HepG2 (cell line): ENCODE data around the gene TASP1. TPM values are rescaled to one million over a fixed set of nuclear protein-coding genes. Genes with fewer than 3 reads are reported as not detected.

Experiments
- AGO1 ChIP-seq: fragments of 200-400 bp; formaldehyde crosslinking; IDR thresholded peaks from 2 replicates; pipeline ENCODE4 v1.6.1; 2017; ENCODE audit warnings: mild to moderate bottlenecking, low read depth, low read length, moderate library complexity; ENCODE audit not compliant: poor library complexity, severe bottlenecking
- NBN ChIP-seq: fragments of 450-650 bp; conservative IDR thresholded peaks from 2 replicates; pipeline ENCODE4 v1.6.1; 2017
- SP1 ChIP-seq, 2 experiments: fragments of 450-650 bp in 1 of 2; sonication (generic) in 1 of 2; formaldehyde crosslinking in 1 of 2; IDR thresholded peaks; 2 replicates each; pipeline versions ENCODE4 v1.4.0 to v1.6.1; 2016 to 2020; ENCODE audit warnings: missing genetic modification reagents in 1 of 2
- ZNF337 ChIP-seq: sonication (generic); formaldehyde crosslinking; IDR thresholded peaks from 2 replicates; pipeline ENCODE4 v1.5.1; 2020; ENCODE audit warnings: missing genetic modification reagents, low read depth, mild to moderate bottlenecking, borderline replicate concordance
- polyA plus RNA-seq, 8 experiments: library from polyadenylated mRNA; depleted of rRNA in 3 of 8; stranded (reverse) in 7 of 8; unstranded in 1 of 8; fragments of >200 nt; fragmentation: Illumina TruSeq in 4 of 8; extraction: Trizol in 4 of 8; gene quantifications; 2 replicates each; pipeline versions ENCODE4 v1.2.1 to v1.2.3, GENCODE V29; 2011 to 2016; ENCODE audit warnings: low read depth in 4 of 8, missing spikeins in 1 of 8, mixed read lengths in 1 of 8; ENCODE audit not compliant: insufficient read depth in 1 of 8
- total RNA-seq, 5 experiments: library from RNA; depleted of rRNA; stranded (reverse); fragments of >200 nt; fragmentation: Illumina TruSeq; extraction: Trizol; gene quantifications; 2 replicates each; pipeline ENCODE4 v1.2.3, GENCODE V29; 2016; ENCODE audit warnings: low read depth in 1 of 5
- TF ChIP-seq, protein P1 (sequence below): IDR thresholded peaks from 2 replicates; pipeline ENCODE4 v1.4.0; 2020; ENCODE audit warnings: mild to moderate bottlenecking, missing genetic modification reagents
- TF ChIP-seq, protein P2 (sequence below): sonication (generic); formaldehyde crosslinking; IDR thresholded peaks from 2 replicates; pipeline ENCODE4 v1.4.0; 2020; ENCODE audit warnings: missing genetic modification reagents
- TF ChIP-seq, protein P3 (sequence below): sonication (generic); formaldehyde crosslinking; conservative IDR thresholded peaks from 2 replicates; pipeline ENCODE4 v1.5.0; 2020; ENCODE audit warnings: missing genetic modification reagents
- TF ChIP-seq, protein P4 (sequence below): sonication (generic); formaldehyde crosslinking; IDR thresholded peaks from 2 replicates; pipeline ENCODE4 v1.5.0; 2020; ENCODE audit warnings: mild to moderate bottlenecking, missing genetic modification reagents
- TF ChIP-seq, protein P5 (sequence below): sonication (generic); formaldehyde crosslinking; IDR thresholded peaks from 2 replicates; pipeline ENCODE4 v1.8.1; 2023; ENCODE audit warnings: missing genetic modification reagents, inconsistent platforms, borderline replicate concordance
- TF ChIP-seq, protein P6 (sequence below): sonication (generic); formaldehyde crosslinking; IDR thresholded peaks from 2 replicates; pipeline ENCODE4 v1.5.1; 2020; ENCODE audit warnings: missing genetic modification reagents, mild to moderate bottlenecking, borderline replicate concordance
- TF ChIP-seq, protein P7 (sequence below): sonication (generic); formaldehyde crosslinking; IDR thresholded peaks from 2 replicates; pipeline ENCODE4 v1.4.0; 2020; ENCODE audit warnings: mild to moderate bottlenecking, missing genetic modification reagents, borderline replicate concordance

Gene TASP1
- total and polyA plus RNA-seq, 2 of the 13 experiments (the other 11 are each of a cell fraction or from before 2014, with no cell fraction given), result 10.0 to 25.2 TPM

DNA sequence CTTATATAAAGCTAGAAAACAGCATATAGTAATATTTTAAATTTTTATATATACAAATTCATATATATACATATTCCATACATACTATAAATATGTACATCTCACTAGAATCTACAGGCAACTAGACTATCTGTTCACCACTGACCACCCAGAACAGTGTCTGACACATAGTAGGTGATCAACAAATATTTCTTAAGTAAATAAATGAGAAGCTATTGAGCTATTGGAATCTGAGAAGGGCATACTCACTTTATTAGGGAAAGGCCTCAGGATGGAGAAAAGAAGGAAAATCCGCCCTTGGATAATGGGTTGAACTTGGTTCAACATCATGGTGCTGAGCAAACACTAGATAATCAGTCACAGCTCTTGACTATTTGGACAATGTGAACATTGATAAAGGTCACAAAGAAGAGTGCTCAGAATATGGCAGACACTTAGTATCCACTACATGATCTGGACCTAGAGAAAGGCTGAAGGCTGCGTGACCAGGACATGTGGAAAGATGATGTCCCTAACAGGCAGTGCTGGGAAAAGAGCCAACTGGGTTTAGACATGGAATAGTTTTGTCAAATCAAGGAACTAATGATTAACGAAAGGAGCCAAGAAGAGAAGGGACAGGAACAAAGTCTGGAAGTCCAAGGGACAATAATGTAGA is 186.1 kb downstream of the TASP1 start (continued):
- TF ChIP-seq, protein P1, sequence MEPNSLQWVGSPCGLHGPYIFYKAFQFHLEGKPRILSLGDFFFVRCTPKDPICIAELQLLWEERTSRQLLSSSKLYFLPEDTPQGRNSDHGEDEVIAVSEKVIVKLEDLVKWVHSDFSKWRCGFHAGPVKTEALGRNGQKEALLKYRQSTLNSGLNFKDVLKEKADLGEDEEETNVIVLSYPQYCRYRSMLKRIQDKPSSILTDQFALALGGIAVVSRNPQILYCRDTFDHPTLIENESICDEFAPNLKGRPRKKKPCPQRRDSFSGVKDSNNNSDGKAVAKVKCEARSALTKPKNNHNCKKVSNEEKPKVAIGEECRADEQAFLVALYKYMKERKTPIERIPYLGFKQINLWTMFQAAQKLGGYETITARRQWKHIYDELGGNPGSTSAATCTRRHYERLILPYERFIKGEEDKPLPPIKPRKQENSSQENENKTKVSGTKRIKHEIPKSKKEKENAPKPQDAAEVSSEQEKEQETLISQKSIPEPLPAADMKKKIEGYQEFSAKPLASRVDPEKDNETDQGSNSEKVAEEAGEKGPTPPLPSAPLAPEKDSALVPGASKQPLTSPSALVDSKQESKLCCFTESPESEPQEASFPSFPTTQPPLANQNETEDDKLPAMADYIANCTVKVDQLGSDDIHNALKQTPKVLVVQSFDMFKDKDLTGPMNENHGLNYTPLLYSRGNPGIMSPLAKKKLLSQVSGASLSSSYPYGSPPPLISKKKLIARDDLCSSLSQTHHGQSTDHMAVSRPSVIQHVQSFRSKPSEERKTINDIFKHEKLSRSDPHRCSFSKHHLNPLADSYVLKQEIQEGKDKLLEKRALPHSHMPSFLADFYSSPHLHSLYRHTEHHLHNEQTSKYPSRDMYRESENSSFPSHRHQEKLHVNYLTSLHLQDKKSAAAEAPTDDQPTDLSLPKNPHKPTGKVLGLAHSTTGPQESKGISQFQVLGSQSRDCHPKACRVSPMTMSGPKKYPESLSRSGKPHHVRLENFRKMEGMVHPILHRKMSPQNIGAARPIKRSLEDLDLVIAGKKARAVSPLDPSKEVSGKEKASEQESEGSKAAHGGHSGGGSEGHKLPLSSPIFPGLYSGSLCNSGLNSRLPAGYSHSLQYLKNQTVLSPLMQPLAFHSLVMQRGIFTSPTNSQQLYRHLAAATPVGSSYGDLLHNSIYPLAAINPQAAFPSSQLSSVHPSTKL, result peak; percentile 68; the same call in 1 of the 2 replicates
- TF ChIP-seq, protein P2, sequence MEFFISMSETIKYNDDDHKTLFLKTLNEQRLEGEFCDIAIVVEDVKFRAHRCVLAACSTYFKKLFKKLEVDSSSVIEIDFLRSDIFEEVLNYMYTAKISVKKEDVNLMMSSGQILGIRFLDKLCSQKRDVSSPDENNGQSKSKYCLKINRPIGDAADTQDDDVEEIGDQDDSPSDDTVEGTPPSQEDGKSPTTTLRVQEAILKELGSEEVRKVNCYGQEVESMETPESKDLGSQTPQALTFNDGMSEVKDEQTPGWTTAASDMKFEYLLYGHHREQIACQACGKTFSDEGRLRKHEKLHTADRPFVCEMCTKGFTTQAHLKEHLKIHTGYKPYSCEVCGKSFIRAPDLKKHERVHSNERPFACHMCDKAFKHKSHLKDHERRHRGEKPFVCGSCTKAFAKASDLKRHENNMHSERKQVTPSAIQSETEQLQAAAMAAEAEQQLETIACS (CRISPR knock-in tag), result no peak
- TF ChIP-seq, protein P3, sequence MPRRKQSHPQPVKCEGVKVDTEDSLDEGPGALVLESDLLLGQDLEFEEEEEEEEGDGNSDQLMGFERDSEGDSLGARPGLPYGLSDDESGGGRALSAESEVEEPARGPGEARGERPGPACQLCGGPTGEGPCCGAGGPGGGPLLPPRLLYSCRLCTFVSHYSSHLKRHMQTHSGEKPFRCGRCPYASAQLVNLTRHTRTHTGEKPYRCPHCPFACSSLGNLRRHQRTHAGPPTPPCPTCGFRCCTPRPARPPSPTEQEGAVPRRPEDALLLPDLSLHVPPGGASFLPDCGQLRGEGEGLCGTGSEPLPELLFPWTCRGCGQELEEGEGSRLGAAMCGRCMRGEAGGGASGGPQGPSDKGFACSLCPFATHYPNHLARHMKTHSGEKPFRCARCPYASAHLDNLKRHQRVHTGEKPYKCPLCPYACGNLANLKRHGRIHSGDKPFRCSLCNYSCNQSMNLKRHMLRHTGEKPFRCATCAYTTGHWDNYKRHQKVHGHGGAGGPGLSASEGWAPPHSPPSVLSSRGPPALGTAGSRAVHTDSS (CRISPR knock-in tag), result no peak
- no peak for TF ChIP-seq AGO1
- TF ChIP-seq, protein P4, sequence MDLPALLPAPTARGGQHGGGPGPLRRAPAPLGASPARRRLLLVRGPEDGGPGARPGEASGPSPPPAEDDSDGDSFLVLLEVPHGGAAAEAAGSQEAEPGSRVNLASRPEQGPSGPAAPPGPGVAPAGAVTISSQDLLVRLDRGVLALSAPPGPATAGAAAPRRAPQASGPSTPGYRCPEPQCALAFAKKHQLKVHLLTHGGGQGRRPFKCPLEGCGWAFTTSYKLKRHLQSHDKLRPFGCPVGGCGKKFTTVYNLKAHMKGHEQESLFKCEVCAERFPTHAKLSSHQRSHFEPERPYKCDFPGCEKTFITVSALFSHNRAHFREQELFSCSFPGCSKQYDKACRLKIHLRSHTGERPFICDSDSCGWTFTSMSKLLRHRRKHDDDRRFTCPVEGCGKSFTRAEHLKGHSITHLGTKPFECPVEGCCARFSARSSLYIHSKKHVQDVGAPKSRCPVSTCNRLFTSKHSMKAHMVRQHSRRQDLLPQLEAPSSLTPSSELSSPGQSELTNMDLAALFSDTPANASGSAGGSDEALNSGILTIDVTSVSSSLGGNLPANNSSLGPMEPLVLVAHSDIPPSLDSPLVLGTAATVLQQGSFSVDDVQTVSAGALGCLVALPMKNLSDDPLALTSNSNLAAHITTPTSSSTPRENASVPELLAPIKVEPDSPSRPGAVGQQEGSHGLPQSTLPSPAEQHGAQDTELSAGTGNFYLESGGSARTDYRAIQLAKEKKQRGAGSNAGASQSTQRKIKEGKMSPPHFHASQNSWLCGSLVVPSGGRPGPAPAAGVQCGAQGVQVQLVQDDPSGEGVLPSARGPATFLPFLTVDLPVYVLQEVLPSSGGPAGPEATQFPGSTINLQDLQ, result no peak
- no peak for TF ChIP-seq NBN
- TF ChIP-seq ZNF337 (CRISPR knock-in tag), result peak; percentile 54; the same call in 1 of the 2 replicates
- TF ChIP-seq, protein P5, sequence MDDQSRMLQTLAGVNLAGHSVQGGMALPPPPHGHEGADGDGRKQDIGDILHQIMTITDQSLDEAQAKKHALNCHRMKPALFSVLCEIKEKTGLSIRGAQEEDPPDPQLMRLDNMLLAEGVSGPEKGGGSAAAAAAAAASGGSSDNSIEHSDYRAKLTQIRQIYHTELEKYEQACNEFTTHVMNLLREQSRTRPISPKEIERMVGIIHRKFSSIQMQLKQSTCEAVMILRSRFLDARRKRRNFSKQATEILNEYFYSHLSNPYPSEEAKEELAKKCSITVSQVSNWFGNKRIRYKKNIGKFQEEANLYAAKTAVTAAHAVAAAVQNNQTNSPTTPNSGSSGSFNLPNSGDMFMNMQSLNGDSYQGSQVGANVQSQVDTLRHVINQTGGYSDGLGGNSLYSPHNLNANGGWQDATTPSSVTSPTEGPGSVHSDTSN (CRISPR knock-in tag), result no peak
- TF ChIP-seq, protein P6, sequence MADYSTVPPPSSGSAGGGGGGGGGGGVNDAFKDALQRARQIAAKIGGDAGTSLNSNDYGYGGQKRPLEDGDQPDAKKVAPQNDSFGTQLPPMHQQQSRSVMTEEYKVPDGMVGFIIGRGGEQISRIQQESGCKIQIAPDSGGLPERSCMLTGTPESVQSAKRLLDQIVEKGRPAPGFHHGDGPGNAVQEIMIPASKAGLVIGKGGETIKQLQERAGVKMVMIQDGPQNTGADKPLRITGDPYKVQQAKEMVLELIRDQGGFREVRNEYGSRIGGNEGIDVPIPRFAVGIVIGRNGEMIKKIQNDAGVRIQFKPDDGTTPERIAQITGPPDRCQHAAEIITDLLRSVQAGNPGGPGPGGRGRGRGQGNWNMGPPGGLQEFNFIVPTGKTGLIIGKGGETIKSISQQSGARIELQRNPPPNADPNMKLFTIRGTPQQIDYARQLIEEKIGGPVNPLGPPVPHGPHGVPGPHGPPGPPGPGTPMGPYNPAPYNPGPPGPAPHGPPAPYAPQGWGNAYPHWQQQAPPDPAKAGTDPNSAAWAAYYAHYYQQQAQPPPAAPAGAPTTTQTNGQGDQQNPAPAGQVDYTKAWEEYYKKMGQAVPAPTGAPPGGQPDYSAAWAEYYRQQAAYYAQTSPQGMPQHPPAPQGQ (CRISPR knock-in tag), result 0 out of 2 replicates have a peak, but pooled peaks have one; percentile 21
- TF ChIP-seq SP1 (IDR thresholded peaks at IDR 0.05), result no peak
- TF ChIP-seq SP1 (CRISPR knock-in tag; IDR thresholded peaks at IDR 0.05), result no peak
- TF ChIP-seq, protein P7, sequence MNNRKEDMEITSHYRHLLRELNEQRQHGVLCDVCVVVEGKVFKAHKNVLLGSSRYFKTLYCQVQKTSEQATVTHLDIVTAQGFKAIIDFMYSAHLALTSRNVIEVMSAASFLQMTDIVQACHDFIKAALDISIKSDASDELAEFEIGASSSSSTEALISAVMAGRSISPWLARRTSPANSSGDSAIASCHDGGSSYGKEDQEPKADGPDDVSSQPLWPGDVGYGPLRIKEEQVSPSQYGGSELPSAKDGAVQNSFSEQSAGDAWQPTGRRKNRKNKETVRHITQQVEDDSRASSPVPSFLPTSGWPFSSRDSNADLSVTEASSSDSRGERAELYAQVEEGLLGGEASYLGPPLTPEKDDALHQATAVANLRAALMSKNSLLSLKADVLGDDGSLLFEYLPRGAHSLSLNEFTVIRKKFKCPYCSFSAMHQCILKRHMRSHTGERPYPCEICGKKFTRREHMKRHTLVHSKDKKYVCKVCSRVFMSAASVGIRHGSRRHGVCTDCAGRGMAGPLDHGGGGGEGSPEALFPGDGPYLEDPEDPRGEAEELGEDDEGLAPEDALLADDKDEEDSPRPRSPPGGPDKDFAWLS, result no peak
